HG02642 (cell line): Measurements from ENCODE around the gene ENPP1.

Experiments used
- ATAC-seq: cut with Tn5 transposase; IDR thresholded peaks from one replicate; pipeline ENCODE4 v1.9.1; 2021; ENCODE audit warnings: mild to moderate bottlenecking; ENCODE audit not compliant: unreplicated experiment, poor library complexity

ENPP1 gene

GRCh38 chr6:131823276-131823902, 15.6 kb downstream of the ENPP1 start:
- no peak for ATAC-seq

- no peak for ATAC-seq
Measured at GRCh38 chr6:131825946-131826345, 18.1 kb downstream of the ENPP1 start.

- ATAC-seq = no peak
Measured at GRCh38 chr6:131828080-131828479, 20.3 kb downstream of the ENPP1 start.

- no peak for ATAC-seq
Measured at GRCh38 chr6:131828951-131829350, 21.1 kb downstream of the ENPP1 start.

- no peak for ATAC-seq
Measured at GRCh38 chr6:131831392-131831791, 23.6 kb downstream of the ENPP1 start.

- ATAC-seq = no peak
Measured at GRCh38 chr6:131831886-131832285, 24.1 kb downstream of the ENPP1 start.

GRCh38 chr6:131832363-131832762, 24.5 kb downstream of the ENPP1 start:
- no peak for ATAC-seq

- no peak for ATAC-seq
Measured at GRCh38 chr6:131838051-131838450, 30.2 kb downstream of the ENPP1 start.

GRCh38 chr6:131839388-131839787, 31.6 kb downstream of the ENPP1 start:
- ATAC-seq = no peak

GRCh38 chr6:131840441-131840840, 32.6 kb downstream of the ENPP1 start:
- no peak for ATAC-seq

- ATAC-seq = no peak
Measured at GRCh38 chr6:131840936-131841583, 33.2 kb downstream of the ENPP1 start.

GRCh38 chr6:131843768-131844167, 35.9 kb downstream of the ENPP1 start:
- ATAC-seq = no peak

- ATAC-seq = no peak
Measured at GRCh38 chr6:131844243-131844841, 36.5 kb downstream of the ENPP1 start.

- ATAC-seq = no peak
Measured at GRCh38 chr6:131846023-131846663, 38.3 kb downstream of the ENPP1 start.

- ATAC-seq = no peak
Measured at GRCh38 chr6:131846905-131847304, 39.1 kb downstream of the ENPP1 start.

GRCh38 chr6:131849799-131850198, 42.0 kb downstream of the ENPP1 start:
- ATAC-seq = no peak

- no peak for ATAC-seq
Measured at GRCh38 chr6:131851049-131851769, 43.4 kb downstream of the ENPP1 start.

- no peak for ATAC-seq
Measured at GRCh38 chr6:131852200-131852599, 44.4 kb downstream of the ENPP1 start.

- ATAC-seq = no peak
Measured at GRCh38 chr6:131854803-131855202, 47.0 kb downstream of the ENPP1 start.

GRCh38 chr6:131858765-131859415, 51.1 kb downstream of the ENPP1 start:
- ATAC-seq = no peak
